Esophagus (tissue), 2 donors: ENCODE data around the gene BTK. TPM values are rescaled to one million over a fixed set of nuclear protein-coding genes. Genes with fewer than 3 reads are reported as not detected.

Experiments
- H3K27ac ChIP-seq, 2 donors: one replicate each; pipeline ENCODE4 v1.5.1; 2013; ENCODE audit warnings: low read depth in 2 of 2, mild to moderate bottlenecking in 2 of 2, inconsistent platforms in 1 of 2, low read length in 1 of 2, moderate library complexity in 1 of 2
- H3K27me3 ChIP-seq, 2 donors: one replicate each; pipeline ENCODE4 v1.6.1; 2013; ENCODE audit warnings: low read length in 2 of 2, control low read depth in 1 of 2, mild to moderate bottlenecking in 1 of 2; ENCODE audit not compliant: insufficient read depth in 2 of 2, control insufficient read depth in 1 of 2
- H3K36me3 ChIP-seq, 2 donors: one replicate each; pipeline ENCODE4 v1.6.1; 2013; ENCODE audit warnings: low read length in 1 of 2; ENCODE audit not compliant: control insufficient read depth in 2 of 2, insufficient read depth in 2 of 2
- H3K4me1 ChIP-seq, 2 donors: one replicate each; pipeline ENCODE4 v1.6.1; 2013; ENCODE audit warnings: low read length in 1 of 2; ENCODE audit not compliant: control insufficient read depth in 2 of 2, insufficient read depth in 2 of 2
- H3K4me3 ChIP-seq, 2 donors: one replicate each; pipeline ENCODE4 v1.5.1; 2013; ENCODE audit warnings: low read length in 2 of 2, mild to moderate bottlenecking in 2 of 2, low read depth in 1 of 2, moderate library complexity in 1 of 2
- H3K9me3 ChIP-seq, 2 donors: one replicate each; pipeline ENCODE4 v1.6.1; 2013; ENCODE audit warnings: mild to moderate bottlenecking in 2 of 2, low read depth in 1 of 2, low read length in 1 of 2, moderate library complexity in 1 of 2; ENCODE audit not compliant: control insufficient read depth in 2 of 2, insufficient read depth in 1 of 2
- WGBS, 2 donors: extraction: QIAGEN DNeasy Blood & Tissue Kit; methylation state at CpG; one replicate each; pipeline ENCODE4 v1.1.7; 2013; 5-methylcytosine and 5-hydroxymethylcytosine counted together
- polyA plus RNA-seq, 2 donors: library from polyadenylated mRNA; stranded (reverse); fragments of 200-250 nt; gene quantifications; one replicate each; pipeline ENCODE4 v1.2.3, GENCODE V29; 2013
- donor health status: healthy with polysubstance abuse.
- donor health status: Bipolar disorder and iron deficiency.

The BTK gene
- polyA plus RNA-seq, 2 donors: 0.55 to 1.1 TPM

DNA sequence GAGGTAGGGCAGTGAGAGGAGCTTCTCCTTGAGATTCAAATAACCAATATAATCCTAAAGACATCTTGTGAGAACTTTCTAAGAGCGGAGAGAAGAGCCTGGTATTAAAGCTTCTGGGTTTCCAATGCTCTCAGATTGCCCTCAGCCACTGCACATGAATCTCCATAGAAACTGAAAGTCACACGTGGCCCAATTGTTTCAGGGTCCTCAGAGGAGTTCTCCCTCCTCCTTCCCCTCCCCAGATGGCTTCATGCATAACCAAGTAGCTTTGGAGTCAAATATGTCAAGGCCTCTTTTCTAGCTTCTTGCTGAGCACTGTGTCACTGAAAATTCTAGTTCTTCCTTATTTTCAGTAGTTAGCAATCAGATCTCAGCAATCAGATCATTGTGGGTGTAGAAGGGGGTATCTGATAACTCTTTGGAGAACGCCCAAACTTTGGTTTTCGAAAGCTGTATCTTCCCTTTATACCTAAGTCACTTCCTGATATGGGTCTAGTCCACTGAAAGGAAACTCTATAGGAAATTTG is 2.2 kb downstream of the BTK start:
- H3K36me3 ChIP-seq: no peaks in the 10 kb centered on the region
- H3K4me1 ChIP-seq: no peaks in the 10 kb centered on the region
- 54 to 74% methylated on average over 4 of the region's 4 CpGs for WGBS, 2 donors
- no peaks in the 10 kb centered on the region for H3K27me3 ChIP-seq
- H3K9me3 ChIP-seq: no peaks in the 10 kb centered on the region
- no peak overlapping the region for H3K27ac ChIP-seq
- H3K4me3 ChIP-seq: no peak overlapping the region

DNA sequence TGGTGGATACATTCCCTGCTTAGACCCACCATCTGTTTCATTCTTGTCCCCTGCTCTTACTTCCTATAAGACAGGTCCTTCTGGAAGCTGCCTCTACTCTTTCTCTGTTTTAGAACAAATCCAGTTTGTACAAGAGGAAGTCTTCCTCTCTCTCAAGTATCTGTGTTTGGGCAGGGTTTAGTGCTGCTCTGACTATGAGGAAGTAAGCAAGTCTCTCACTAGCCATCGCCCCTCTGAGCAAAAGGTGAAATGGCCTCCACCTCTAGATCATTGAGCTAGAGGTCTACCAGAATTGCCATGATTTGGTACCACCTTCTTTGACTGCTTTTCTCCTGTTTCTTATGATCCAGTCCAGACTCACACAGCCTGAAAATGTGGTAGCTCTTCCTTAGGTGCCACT is 8.4 kb downstream of the BTK start:
- Histone ChIP-seq H3K9me3 (no peaks in the 10 kb centered on the region), H3K4me1 (no peaks in the 10 kb centered on the region), H3K27me3 (peaks cover 0 to 3% of the 10 kb centered on the region in 2 donors), H3K36me3 (no peaks in the 10 kb centered on the region), H3K4me3 (no peak overlapping the region), H3K27ac (no peak overlapping the region)
- WGBS, 2 donors: 64% methylated on average over 1 of the region's 1 CpG

- Histone ChIP-seq H3K27me3 (peaks cover 0 to 3% of the 10 kb centered on the region in 2 donors), H3K36me3 (no peaks in the 10 kb centered on the region), H3K4me1 (no peaks in the 10 kb centered on the region), H3K4me3 (no peak overlapping the region), H3K27ac (no peak overlapping the region), H3K9me3 (no peaks in the 10 kb centered on the region)
- WGBS, 2 donors: 62 to 63% methylated on average over 3 of the region's 3 CpGs
Observed at GRCh38 chrX:101370888-101371504, 15.0 kb downstream of the BTK start.

GRCh38 chrX:101369687-101370086 is 16.3 kb downstream of the BTK start:
- WGBS, 2 donors: 61 to 78% methylated on average over 6 of the region's 6 CpGs

GRCh38 chrX:101368800-101369199 is 17.2 kb downstream of the BTK start:
- H3K9me3 ChIP-seq: no peaks in the 10 kb centered on the region
- H3K27me3 ChIP-seq: peaks cover 0 to 3% of the 10 kb centered on the region in 2 donors
- no peaks in the 10 kb centered on the region for H3K4me1 ChIP-seq
- H3K27ac ChIP-seq: no peak overlapping the region
- no peak overlapping the region for H3K4me3 ChIP-seq
- H3K36me3 ChIP-seq: no peaks in the 10 kb centered on the region

More at GRCh38 chrX:101369687-101370086, 16.3 kb downstream of the BTK start:
- no peaks in the 10 kb centered on the region for H3K36me3 ChIP-seq
- no peak overlapping the region for H3K4me3 ChIP-seq
- H3K4me1 ChIP-seq: no peaks in the 10 kb centered on the region
- H3K27ac ChIP-seq: no peak overlapping the region
- peaks cover 0 to 3% of the 10 kb centered on the region in 2 donors for H3K27me3 ChIP-seq
- H3K9me3 ChIP-seq: no peaks in the 10 kb centered on the region

- no peaks in the 10 kb centered on the region for H3K27me3 ChIP-seq
- H3K9me3 ChIP-seq: no peaks in the 10 kb centered on the region
- no peak overlapping the region for H3K4me3 ChIP-seq
- H3K36me3 ChIP-seq: no peaks in the 10 kb centered on the region
- 56 to 87% methylated on average over 1 of the region's 1 CpG for WGBS, 2 donors
- H3K27ac ChIP-seq: no peak overlapping the region
- peaks cover 0 to 4% of the 10 kb centered on the region in 2 donors for H3K4me1 ChIP-seq
Observed at GRCh38 chrX:101365301-101365795, 20.6 kb downstream of the BTK start.

DNA sequence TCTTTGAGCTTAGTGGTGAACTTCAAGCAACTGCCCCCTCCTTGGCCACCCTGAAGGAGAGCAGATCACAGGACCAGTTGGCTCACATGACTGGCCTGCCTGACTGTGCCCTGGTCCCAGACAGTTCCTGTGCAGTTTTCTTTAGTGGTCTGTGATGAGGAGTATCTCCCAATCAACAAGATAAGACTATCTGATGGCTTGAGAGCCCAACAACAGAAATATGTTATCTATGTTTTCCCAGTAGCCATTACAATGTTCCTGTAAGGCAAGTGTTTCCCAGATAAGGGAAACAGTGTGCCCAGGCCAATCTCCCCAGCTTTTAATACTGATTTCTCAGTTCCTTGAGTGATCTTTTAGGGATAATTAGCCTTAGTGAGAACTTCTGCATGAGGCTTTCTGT is 23.2 kb downstream of the BTK start:
- Histone ChIP-seq H3K36me3 (no peaks in the 10 kb centered on the region), H3K27ac (no peak overlapping the region), H3K4me1 (peaks cover 0 to 4% of the 10 kb centered on the region in 2 donors), H3K9me3 (no peaks in the 10 kb centered on the region), H3K27me3 (no peaks in the 10 kb centered on the region), H3K4me3 (no peak overlapping the region)

- Histone ChIP-seq H3K27me3 (no peaks in the 10 kb centered on the region), H3K27ac (no peak overlapping the region), H3K9me3 (no peaks in the 10 kb centered on the region), H3K4me3 (no peak overlapping the region), H3K4me1 (peaks cover 0 to 4% of the 10 kb centered on the region in 2 donors), H3K36me3 (no peaks in the 10 kb centered on the region)
- WGBS, 2 donors: 55 to 67% methylated on average over 3 of the region's 3 CpGs
Observed at GRCh38 chrX:101362116-101362515, 23.9 kb downstream of the BTK start.

- WGBS, 2 donors: 75 to 76% methylated on average over 7 of the region's 7 CpGs
- H3K36me3 ChIP-seq: no peaks in the 10 kb centered on the region
- no peaks in the 10 kb centered on the region for H3K9me3 ChIP-seq
- H3K27ac ChIP-seq: no peak overlapping the region
- peaks cover 0 to 4% of the 10 kb centered on the region in 2 donors for H3K4me1 ChIP-seq
- no peak overlapping the region for H3K4me3 ChIP-seq
- H3K27me3 ChIP-seq: no peaks in the 10 kb centered on the region
Observed at GRCh38 chrX:101360390-101360789, 25.6 kb downstream of the BTK start.

DNA sequence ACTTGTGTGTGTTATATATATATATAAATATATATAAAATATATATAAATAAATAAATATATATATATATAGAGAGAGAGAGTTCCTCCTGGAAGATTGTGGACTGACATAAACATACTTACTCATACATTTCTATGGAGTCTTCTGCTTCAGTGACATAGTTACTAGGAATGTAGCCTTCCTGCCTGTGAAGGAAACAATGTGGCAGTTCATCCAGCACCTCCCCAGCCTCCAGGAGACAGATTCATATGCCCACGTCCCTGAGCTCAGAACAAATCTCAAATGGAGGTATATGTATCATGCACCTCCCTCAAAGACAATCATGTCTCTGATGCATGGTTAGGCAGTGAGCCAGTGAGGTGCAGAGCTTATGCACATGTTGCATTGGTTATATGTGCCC is 26.0 kb downstream of the BTK start:
- H3K36me3 ChIP-seq: no peaks in the 10 kb centered on the region
- WGBS, 2 donors: 48 to 61% methylated on average over 1 of the region's 1 CpG
- no peaks in the 10 kb centered on the region for H3K27me3 ChIP-seq

More for the DNA sequence above, 26.0 kb downstream of the BTK start:
- Histone ChIP-seq H3K27ac (no peak overlapping the region), H3K4me3 (no peak overlapping the region), H3K9me3 (no peaks in the 10 kb centered on the region), H3K4me1 (peaks cover 0 to 4% of the 10 kb centered on the region in 2 donors)
